HG03342 (cell line): Measurements from ENCODE around the gene ZNRF2.
"Not testable (repeated sequence)": the region's sequence is repeated elsewhere in the genome, so short reads cannot be mapped to it uniquely, and the experiment has no call there.

Experiments
- ATAC-seq: cut with Tn5 transposase; IDR thresholded peaks from one replicate; pipeline ENCODE4 v1.9.1; 2021; ENCODE audit warnings: mild to moderate bottlenecking, moderate library complexity; ENCODE audit not compliant: unreplicated experiment

ZNRF2 gene

DNA sequence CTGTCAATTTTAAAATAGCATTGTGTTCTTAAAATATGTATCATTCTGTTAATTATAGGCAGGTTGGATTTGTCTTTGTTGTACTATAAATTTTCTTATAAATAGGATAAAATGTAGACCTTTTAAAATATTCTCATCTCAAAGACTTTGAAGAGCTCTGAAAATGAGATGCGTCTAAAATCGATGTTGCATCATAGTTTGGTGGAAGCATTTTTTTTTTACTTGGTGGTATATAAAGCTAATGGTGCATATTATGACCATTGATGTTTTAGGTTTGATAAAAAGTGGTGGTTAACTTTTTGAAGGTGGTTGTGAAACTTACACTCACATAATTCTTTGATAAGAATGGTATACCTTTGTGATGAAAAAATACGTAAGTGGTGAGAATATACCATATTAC is 69.1 kb downstream of the ZNRF2 start:
- no peak for ATAC-seq

DNA sequence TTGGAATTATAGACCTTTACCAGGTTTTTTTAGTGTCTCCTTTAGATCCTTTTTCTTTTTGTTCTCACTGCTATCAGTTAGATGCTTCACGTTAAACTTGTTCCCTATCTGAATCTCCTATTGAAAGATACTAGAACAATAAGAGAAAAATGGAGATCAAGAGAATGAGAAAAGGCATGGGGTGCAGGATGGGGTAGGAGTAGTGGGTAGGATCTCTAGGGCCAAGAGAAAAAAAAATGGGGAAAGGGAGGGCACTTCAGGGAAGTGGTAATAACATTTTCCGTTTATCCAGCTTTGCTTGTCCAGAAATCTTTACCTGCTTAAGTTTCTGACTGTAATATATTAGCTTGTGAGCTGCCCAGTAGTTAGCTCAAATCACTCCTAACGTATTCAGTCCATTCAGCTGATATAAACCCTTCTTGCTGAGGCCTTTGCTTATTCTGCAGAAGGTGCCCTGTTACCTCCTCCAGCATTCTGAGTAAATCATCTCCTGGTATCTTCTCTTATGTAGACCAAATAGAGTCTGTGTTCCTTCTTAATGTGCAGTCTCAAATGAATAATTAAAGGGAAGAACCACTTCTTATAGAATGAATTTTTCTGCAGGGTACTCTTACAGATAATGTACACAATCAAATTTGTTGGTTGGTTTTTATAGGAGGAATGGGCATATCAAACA is 69.7 kb downstream of the ZNRF2 start:
- no peak for ATAC-seq

DNA sequence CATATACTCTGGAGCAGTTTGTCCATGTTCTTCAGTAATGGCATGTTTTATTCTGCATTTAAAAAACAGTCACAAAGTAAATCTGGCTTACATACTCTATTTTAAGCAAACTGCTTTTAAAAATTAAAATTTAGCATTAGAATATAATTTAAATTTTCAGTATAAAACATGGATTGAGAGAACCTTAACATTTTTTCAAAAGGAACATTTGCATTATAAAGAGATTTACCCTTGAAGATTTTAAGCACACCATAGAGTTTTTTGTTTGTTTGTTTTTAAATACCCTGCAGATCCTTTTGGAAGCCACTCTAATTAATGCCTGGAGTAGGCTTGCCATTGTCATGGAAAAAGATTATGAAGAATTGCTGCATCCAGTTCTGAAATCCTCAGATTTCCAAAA is 70.4 kb downstream of the ZNRF2 start:
- ATAC-seq, result no peak

DNA sequence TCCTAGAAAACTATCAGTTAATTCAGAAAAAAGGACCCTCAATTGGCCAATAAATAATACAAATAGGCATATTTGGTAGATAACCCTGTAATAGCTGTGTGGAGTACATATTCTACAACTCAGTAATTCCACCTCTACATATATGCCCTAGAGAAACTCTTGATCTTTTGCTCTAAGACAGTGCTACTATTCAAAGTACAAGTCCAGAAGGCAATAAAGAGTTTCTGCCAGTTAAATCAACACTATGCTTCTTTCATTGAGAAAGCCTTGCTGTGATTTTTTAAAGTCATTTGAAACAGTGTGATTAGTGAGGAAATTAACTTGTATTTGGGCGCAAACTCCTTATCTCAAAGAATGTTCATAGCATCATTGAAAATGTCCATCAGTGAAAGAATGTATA is 75.6 kb downstream of the ZNRF2 start:
- ATAC-seq, result no peak

DNA sequence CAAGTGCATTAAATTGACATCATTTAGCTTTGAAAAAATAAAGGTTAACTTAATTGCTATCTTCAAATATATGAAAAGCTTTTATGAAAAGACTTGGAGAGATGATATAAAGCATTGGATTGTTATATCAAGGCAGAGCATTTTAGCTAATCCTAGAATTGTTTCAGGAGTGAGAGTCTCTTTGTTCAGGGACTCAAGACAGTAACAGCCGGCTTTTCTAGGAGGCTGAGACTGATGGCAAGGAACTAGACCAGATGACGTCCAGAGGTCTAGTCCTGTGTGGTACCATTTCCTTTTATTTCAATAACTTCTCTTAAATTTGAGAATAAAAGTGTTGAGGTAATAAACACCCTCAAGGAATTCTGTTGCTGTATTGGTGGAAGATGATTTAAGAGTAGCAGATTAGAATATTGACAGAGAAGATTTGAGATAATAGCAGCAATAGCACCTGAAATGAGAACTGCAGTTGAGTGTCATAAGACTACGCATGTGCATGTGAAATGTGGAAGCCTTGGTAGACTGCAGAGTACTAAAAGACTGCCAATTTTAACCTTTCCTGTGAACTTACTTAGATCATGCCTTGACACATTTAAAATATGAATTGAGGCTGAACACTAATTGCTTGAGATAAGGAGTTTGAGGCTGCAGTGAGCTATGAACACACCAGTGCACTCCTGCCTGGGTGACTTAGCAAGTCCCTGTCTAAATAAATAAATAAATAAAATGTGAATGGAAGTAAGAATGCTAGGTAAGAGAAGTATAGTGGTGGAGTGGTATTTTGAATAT is 79.6 kb downstream of the ZNRF2 start:
- no peak for ATAC-seq

DNA sequence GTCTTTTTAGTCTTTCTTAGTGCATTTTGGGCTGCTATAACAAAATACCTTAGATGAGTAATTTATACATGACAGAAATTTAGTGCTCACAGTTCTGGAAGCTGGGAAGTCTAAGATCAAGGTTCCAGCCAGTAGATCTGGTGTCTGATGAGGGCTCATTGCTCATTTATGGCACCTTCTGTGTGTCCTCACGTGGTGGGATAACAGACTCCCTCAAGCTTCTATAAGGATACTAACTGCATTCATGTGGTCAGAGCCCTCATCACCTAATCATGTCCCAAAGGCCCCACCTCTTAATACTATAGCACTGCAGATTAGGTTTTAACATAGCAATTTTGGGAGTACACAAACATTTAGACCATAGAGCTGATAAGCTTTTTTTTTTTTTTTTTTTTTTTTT is 80.4 kb downstream of the ZNRF2 start:
- ATAC-seq, result no peak

DNA sequence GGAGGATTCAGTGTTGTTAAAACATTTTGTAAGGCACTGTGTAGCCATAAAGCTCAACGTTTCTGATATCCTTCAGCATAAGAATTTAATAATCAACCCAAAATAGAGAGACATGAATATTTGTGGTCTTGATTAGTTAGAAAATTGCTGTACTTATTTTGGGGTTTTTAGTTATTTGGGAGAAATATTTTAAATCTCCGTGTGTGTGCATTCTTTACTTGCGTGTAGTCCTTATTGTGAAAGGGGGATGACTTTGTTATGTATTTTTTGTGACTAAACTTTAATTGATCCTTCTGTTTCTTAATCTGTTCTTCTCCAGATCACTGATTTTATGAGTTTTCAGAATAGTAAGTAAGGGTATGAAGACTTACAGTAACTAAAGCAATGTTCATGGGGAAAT is 81.2 kb downstream of the ZNRF2 start:
- no peak for ATAC-seq

DNA sequence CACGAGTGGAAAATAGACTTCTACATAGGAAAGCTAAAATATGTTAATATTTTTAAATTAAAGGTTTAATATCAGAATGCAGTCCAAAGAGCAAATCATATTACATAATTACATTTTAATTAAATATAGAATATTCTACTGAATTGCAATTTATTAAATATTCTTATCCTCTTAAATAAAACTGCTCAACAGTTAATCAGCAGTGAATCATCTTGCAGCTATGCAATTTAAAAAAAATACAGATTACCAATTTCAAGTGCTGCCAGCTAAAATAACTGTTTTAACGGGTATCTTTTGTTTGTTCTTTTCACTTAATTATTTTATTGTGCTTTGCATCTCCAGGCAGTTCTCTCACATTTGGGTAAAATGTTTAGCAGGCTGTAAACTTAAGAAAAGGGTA is 82.2 kb downstream of the ZNRF2 start:
- ATAC-seq, result no peak

DNA sequence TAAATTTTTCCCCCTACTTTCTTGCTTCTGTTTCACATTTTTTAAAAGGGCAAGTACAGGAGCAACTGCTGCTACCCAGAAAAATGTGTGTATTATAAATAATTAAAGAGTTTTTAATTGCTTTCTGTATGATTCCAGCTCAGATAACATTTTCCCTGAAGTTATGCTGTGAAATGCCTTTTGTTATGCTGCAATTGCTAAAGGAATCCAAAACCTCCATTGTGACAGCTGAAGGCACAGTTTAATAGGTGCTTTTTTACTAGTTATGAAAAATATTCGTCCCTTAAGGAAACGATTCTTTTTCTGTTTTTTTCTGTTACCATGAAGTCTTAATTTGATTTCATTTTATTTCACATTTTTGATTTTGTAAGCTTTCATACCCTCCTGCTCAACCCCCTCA is 83.2 kb downstream of the ZNRF2 start:
- ATAC-seq, result no peak

DNA sequence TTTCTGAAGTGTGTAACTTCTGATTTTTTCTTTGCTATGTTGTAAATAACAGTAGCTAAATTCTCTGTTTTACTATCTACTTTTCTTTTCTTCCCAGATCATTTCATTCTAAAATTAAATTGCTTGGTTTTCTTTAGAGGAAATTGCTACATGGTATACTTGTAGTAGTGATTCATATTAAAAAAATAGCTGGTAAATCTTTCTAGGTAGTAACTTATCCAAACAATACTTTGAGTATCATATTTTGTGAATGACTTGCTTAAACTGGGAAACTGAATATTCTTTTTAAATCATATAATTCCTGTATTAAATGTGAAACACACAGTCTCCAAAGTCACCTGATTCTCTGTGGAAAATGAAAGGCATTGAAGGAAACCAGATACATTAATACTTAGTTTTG is 85.5 kb downstream of the ZNRF2 start:
- ATAC-seq, result no peak

DNA sequence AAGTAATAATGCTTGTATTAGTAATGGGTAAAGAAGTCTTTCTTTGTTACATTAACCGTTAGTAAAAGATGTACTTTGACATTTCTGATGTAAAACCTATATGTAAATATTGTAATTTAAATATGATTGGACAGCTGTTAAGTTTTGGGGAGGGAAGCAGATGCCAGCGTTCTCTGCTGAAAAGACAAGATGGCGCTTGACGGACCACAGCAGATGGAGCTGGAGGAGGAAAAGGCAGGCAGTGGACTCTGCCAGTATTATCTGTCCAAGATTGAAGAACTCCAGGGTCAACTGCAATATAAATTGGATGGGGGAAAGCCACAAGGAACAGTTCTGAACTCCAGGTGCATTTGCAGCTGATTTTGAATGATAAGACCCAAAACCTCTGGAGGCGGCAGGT is 86.9 kb downstream of the ZNRF2 start:
- ATAC-seq, result no peak

DNA sequence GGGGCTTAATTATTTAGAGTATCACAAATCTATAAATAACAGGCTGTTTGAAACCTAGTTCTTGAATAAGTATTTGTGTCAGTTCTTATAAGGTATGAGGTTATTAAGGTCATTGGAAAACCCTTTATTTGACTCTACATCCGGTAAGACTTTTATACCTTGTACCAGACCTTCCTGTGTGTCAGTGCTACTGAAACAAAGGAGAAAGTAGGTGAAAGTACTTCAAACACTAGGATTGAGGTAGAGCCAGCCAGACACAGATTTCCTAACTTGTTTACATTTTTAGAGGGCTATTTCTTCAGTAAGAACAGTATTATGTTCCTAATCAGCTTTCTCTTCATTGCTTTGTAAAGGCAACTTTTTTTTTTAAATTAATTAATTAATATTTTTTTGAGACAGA is 93.9 kb downstream of the ZNRF2 start:
- ATAC-seq, result no peak

DNA sequence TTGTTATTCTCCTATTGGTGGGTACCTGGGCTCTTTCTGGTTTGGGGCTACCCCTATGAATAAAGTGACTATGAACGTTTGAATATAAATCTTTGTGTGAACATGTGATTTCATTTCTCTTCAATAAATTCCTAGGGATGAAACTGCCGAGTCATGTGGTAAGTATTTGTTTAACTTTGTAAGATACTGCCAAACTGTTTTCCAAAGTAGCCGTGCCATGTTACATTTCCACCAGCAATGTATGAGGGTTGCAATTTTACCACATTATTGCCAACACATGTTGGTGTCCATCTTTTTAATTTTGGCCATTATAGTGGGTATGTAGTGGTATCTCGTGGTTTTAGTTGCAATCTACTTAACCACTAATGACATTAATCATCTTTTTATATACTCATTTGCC is 94.7 kb downstream of the ZNRF2 start:
- ATAC-seq, result no peak

DNA sequence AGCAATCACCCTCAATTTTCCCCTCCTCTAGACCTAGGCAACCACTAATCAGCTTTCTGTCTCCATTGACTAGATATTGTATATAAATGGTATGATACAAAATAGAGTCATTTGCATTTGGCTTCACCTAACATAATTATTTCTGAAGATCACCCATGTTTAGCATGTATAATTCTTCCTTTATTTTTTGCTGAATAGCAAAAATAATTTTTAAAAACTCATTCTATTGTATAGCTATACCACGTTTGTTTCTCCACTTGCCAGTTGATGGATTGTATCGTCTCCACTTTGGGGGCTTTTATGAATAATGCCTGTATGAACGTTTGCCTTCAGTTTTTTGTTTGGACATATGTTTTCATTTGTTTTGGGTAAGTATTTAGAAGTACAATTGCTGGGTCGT is 95.3 kb downstream of the ZNRF2 start:
- ATAC-seq, result no peak

DNA sequence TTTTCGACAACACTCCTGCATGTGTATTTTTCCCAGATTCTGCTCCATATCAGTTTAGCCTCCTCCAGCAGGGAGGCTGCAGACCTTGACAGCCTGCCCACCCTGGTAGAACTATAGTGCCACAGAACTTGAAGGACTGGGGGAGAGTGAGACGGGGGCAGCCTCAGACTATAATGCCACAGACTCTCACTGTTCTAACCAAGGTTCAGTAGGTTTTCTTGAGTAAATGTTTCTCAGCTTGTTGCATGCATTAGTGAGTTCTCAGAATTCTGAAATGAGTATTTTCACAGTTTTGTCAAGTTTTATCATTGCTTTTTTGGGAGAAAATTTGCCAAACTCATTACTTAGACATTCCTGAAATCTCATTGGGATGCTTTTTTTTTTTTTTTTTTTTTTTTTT is 95.9 kb downstream of the ZNRF2 start:
- no peak for ATAC-seq

DNA sequence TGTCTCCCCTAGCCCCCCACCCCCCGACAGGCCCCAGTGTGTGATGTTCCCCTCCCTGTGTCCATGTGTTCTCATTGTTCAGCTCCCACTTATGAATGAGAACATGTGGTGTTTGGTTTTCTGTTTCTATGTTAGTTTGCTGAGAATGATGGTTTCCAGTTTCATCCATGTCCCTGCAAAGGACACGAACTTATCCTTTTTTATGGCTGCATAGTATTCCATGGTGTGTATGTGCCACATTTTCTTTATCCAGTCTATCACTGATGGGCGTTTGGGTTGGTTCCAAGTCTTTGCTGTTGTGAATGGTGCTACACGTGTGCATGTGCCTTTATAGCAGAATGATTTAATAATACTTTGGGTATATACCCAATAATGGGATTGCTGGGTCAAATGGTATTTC is 96.4 kb downstream of the ZNRF2 start:
- not testable (repeated sequence) for ATAC-seq

DNA sequence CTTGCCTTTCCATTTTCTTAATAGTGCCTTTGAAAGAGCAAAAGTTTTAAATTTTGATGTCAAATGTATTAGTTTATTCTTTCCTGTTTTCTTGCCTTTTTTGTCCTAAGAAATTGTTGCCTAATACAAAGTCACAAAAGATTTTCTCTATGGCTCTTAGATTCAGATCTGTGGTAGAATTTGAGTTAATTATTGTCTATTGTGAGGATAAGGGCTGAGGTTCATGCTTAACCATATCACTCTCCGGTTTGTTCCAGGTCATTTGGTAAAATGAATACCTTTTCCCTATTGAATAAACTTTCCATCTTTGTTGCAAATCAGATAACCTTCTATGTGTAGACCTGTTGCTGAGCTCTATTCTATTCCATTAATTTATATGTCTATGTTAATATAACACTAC is 98.2 kb downstream of the ZNRF2 start:
- no peak for ATAC-seq

DNA sequence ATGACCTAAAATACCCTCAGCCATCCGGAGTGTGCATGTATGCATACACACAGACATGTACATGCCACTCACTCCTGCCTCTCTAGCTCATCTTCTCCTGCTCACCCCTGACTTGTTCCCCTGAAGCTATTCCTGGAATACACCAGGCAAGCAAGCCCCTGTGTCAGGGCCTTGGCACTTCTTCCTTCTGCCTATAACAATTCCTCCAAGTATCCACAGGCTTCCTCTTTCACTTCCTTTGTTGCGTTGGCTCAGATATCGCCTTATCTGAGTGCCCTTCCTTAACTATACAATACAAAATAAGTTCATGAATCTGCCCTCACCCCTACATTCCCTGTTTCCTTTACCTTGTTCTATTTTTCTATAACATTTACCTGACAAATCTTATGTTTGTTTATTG is 105.4 kb downstream of the ZNRF2 start:
- ATAC-seq, result no peak

DNA sequence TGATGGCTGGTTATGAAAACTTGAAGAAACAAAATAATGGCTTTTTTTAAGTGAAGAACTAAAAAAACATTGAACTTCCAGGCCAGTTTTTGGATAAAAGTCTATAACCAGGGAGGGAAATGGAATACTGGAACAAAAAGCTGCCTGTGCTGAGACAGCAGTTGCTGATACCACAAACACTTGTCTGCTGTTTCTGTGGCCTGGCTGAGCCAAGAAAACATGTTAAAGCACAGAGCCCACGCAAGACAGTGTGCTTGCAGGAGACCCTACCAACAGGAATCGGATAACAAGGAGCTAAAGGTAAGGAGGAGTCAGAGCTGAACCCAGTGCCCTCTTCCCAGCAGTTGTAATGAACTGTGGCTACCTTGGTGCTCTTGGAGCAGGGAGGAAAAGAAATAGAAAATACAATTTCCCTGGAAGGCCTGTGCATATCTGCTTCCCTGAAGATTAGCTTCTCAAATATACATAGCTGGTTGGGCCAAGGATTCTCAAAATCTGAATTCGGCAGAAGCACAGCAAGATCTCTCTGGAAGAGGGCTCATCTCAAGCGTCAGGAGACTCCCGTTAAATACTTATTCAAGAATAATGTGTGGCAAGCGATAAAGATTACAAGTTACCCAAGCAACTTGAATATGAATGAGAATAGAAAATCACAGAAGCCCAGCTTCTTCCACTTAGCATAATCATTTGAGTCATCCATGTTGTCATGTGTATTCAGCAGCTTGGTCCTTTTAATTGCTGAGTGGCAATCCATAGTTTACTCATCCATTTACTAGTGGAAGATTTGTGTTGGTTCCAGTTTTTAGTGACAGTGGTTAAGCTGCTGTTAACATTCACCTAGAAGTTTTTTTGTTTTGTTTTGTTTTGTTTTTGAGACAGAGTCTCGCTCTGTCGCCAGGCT is 106.6 kb downstream of the ZNRF2 start:
- no peak for ATAC-seq

DNA sequence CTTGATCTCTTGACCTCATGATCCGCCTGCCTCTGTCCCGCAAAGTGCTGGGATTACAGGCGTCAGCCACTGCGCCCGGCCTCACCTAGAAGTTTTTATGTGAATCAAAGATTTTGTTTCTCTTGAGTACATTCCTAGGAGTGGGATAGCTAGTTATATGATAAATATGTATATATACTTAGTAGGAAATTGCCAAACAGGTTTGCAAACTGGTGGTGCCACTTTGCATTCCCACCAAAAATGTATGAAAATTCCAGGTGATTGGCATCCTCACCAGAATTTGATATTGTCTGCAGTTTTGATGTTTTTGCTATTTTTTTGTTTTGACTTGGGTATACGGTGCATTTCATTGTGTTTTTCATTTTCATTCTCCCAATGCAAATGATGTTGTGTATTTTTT is 107.4 kb downstream of the ZNRF2 start:
- ATAC-seq, result no peak

DNA sequence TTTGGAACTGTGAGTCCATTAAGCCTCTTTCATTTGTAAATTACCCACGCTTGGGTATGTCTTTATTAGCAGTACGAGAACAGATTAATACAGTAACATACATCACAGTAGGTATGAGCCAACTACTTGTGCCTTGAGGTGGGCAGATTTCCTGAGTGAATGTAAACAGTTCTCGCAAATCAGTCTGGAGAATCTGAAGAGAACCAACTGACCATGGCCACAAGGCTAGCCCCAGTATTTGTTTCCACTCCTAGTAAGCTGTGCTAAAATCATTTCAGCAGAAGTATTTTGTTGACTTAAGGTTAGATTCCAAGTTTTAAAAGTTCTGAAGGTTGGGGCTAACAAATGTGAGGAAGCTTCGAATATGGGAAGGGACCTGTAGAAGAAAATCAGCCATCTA is 111.3 kb downstream of the ZNRF2 start:
- no peak for ATAC-seq

DNA sequence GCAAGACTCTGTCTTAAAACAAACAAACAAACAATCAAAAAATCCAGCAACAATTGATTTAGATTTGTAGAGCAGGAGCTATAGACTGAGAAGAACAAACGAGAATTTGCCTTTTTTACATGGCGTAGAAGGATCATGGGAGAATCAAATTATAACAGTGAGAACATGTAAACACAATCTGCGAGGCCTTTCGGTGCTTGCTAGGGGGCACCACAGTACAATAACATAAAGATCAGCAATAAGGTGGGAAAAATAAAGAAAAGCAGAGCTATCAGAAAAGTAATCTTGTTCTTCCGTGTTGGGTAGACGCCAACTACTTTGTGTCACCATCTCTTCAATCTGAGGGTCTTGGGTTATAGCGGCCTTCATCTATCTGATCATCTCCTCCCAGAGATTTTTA is 112.0 kb downstream of the ZNRF2 start:
- no peak for ATAC-seq
